Suprapubic skin (tissue), 4 donors: ENCODE results near the gene TENM3.

Experiments used
- EP300 ChIP-seq: sonication (generic); formaldehyde crosslinking; IDR thresholded peaks from one replicate; pipeline ENCODE4 v1.6.1; 2017; ENCODE audit warnings: antibody characterized with exemption
- POLR2A ChIP-seq, 2 donors: fragments of 450-650 bp; IDR thresholded peaks; one replicate each; pipeline ENCODE4 v1.6.1; 2017; ENCODE audit warnings: antibody characterized with exemption in 2 of 2, mild to moderate bottlenecking in 2 of 2, moderate library complexity in 2 of 2
- POLR2AphosphoS5 ChIP-seq, 3 donors: sonication (generic); formaldehyde crosslinking; IDR thresholded peaks; one replicate each; pipeline ENCODE4 v1.6.1; 2017; ENCODE audit warnings: antibody characterized with exemption in 3 of 3
- TF ChIP-seq, protein P1 (sequence below), 2 donors: fragments of 200-600 bp in 1 of 2; fragments of 450-650 bp in 1 of 2; sonication (generic) in 1 of 2; IDR thresholded peaks; one replicate each; pipeline ENCODE4 v1.5.1; 2016 to 2019; ENCODE audit warnings: antibody characterized with exemption in 2 of 2, mild to moderate bottlenecking in 1 of 2, moderate library complexity in 1 of 2

GRCh38 chr4:182370491-182370890, 127.3 kb downstream of the TENM3 start:
- TF ChIP-seq POLR2A (IDR thresholded peaks at IDR 0.05), result no peak
- TF ChIP-seq, protein P1, sequence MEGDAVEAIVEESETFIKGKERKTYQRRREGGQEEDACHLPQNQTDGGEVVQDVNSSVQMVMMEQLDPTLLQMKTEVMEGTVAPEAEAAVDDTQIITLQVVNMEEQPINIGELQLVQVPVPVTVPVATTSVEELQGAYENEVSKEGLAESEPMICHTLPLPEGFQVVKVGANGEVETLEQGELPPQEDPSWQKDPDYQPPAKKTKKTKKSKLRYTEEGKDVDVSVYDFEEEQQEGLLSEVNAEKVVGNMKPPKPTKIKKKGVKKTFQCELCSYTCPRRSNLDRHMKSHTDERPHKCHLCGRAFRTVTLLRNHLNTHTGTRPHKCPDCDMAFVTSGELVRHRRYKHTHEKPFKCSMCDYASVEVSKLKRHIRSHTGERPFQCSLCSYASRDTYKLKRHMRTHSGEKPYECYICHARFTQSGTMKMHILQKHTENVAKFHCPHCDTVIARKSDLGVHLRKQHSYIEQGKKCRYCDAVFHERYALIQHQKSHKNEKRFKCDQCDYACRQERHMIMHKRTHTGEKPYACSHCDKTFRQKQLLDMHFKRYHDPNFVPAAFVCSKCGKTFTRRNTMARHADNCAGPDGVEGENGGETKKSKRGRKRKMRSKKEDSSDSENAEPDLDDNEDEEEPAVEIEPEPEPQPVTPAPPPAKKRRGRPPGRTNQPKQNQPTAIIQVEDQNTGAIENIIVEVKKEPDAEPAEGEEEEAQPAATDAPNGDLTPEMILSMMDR (IDR thresholded peaks at IDR 0.05), result no peak
- TF ChIP-seq EP300, result no peak
- no peak for TF ChIP-seq POLR2AphosphoS5 (IDR thresholded peaks at IDR 0.05)
